T-helper 1 cell treated with Interleukin-12 subunit alpha and Interleukin-12 subunit beta and Interleukin-4 antibody, amounts not matched to agents 30 ng/mL and 1 ng/mL, for 36 hours (primary cell): ENCODE measurements around the gene SLC17A7. TPM values are rescaled to one million over a fixed set of nuclear protein-coding genes. Genes with fewer than 3 reads are reported as not detected.
"Not testable (repeated sequence)": the region's sequence is repeated elsewhere in the genome, so short reads cannot be mapped to it uniquely, and the experiment has no call there.

Source experiments
- intact Hi-C: fragments of 100-400 bp; cut with micrococcal nuclease; formaldehyde crosslinking; loops from one replicate; pipeline ENCODE4 v1.15.1; 2024
- total RNA-seq: library from RNA; stranded (reverse); gene quantifications from 2 replicates; pipeline ENCODE4 v1.2.3, GENCODE V29; 2022

SLC17A7 gene
- total RNA-seq, 1 donor from 2014 or later: 0.07 TPM

DNA sequence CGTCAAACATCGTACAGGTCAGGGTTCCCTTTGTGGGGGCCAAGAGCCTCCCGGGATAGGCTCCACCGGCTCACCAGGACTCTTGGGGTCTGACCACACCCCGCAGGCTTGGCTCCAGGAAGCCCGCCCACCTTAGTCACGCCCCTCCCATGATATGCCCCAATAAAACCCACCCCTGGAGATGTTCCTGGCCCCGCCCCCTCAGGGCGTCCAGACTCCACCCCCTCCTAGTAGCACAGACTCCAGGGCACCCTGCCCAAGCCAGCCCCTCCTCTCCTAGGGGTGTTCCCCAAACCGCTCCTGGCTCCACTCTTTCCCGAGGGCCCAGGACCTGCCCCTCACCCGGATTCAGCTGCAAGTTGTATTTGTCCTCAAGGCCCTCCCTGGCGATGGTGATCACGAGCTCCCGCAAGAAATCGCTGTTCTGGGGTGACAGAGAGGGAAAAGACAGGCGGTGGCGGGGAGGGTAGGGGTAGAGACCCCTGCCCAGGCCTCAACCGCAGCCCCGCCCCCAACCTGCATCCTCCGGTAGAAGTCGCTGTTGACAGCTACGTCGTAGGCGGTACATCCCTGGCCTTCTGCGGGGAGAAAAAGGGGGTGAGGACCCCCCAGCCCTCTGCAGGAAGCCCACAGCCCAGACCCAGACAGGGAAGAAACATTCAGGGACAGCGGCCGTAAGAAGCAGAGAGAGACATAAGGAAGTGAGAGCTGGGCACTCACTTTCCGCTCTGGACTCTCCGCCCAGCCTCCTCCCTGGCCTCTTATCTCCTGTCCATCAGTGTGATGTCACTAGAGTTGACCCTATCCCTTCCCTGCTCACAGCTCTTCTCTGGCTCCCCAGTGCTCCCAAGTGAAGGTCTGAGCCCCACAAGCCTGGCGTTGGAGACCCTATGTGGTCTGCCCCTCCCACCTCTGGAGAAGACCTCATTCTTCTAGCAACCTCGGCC is 6.4 kb upstream of the SLC17A7 start:
- intact Hi-C loops: no loop called here

DNA sequence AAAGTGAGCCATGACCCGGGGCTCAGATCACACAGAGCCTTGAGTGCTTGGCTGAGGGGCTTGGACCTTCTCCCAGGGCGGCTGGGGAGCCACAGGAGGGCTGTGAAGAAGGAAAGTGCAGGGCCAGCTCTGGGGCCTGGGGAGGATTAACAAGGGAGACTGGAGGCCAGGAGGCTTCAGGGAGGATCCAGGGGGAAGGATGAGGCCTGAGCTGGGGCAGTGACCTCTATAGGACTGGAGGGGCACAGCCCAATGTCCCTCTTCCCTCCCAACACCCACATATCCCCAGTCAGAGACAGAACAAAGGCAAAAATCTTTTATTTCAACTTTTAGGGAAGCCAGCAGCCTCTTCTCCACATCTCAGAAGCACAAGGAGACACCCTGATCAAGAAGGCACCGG is 4.7 kb upstream of the SLC17A7 start:
- intact Hi-C loops: no loop called here

DNA sequence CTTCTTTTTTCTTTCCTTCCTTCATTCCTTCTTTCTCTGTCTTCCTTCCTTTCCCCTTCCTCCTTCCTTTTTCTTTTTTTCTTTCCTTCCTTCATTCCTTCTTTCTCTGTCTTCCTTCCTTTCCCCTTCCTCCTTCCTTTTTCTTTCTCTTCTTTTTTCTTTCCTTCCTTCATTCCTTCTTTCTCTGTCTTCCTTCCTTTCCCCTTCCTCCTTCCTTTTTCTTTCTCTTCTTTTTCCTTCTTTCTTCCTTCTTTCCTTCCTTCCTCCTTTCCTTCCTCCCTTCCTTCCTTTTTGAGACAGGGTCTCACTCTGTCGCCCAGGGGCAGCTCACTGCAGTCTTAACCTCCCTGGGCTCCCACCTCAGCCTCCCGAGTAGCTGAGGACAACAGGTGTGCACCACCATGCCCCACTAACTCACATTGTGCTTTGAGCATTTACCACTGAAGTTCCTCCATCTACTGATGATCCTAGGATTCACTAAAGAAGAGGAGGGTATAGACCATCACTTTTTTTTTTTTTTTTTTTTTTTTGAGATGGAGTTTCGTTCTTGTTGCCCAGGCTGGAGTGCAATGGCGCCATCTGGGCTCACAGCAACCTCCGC is 2.9 kb upstream of the SLC17A7 start:
- intact Hi-C loops: not testable (repeated sequence)

DNA sequence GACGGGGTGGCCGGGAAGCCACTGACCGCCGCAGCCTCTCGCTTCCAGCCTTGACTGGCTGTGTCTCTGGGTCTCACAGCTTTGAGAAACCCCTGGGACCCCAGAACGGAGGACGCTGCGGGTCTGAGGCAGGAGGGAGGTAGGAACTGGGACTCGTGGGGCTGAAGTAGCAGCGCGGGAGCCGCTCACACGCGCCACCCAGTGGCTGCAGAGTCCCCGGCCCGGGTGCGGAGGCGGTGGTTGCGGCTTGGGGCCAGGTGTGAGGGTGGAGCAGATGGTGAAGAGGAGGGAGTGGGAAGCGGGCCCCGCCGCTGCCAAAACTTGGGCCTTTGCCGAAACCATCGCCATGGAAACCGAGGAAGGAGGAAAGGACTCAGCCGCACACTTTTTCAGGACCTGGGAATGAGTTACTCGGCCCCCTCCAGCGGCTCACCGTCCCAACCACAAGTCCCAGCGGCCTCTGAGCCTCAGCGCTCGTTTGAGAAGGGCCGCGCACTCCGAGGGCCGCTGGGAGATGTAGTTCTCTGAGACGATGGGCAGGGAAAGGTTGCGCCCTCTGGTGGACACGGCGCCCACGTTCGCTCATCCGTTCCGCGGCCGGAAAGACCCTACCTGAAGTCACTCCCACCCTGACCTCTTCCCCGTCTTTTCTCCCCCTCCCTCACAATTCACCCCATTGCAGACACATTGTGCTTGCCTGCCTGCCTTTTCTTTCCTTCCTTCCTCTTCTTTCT is 2.2 kb upstream of the SLC17A7 start:
- intact Hi-C loops: loop anchor here (1.0 to 2.0 kb wide), 10 partner anchors 8 to 217 kb away; partner anchors contain the start of genes DKKL1, FLT3LG, PIH1D1 and PTH2

DNA sequence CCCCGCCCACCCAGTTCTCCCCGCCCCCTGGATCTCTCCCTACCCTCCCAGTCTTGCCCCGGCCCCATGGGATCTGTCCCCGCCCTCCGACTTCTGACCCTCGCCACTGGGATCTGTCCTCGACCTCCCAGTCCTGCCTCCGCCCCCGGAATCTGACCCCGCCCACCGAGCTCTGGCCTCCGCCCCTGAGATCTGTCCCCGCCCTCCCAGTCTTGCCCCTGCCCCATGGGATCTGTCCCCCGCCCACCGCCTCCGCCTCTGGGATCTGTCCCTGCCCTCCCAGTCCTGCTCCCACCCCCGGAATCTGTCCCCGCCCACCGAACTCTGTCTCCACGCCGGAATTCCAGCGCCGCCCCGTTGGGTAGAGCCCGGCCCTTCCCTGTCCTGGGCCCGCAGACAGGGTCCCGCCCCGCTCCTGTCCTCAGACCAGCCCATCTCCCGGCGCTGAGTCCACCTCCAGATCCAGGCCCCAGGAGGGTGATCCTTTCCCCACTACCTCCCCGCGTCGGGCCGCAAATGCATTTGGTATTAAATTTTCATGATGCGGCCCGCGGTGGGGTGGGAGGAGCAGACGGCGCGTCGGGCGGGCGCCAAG is 1.5 kb upstream of the SLC17A7 start:
- intact Hi-C loops: loop anchor here (1.0 to 2.0 kb wide), 10 partner anchors 8 to 217 kb away; partner anchors contain the start of genes DKKL1, FLT3LG, PIH1D1 and PTH2

DNA sequence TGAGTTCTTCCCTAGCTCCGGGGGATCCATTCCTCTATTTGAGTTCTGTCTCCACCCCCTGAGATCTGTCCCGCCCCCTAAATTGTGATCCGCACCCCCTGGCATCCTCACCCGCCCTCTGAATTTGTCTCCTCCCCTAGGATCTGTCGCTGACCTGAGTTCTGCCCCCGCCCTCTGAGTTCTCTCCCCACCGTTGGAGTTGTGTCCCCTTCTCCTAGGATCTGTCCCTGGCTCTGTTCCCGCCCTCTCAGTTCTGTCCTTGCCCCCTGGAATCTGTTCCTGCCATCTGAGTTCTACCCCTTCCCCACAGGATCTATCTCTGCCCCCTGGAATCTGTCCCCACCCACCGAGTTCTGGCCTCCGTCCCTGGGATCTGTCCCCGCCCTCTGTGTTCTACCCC is 1.0 kb upstream of the SLC17A7 start:
- intact Hi-C loops: loop anchor here (2.0 kb wide), 3 partner anchors 20 to 198 kb away; partner anchors contain the start of genes PTH2, RPS11 and RRAS

DNA sequence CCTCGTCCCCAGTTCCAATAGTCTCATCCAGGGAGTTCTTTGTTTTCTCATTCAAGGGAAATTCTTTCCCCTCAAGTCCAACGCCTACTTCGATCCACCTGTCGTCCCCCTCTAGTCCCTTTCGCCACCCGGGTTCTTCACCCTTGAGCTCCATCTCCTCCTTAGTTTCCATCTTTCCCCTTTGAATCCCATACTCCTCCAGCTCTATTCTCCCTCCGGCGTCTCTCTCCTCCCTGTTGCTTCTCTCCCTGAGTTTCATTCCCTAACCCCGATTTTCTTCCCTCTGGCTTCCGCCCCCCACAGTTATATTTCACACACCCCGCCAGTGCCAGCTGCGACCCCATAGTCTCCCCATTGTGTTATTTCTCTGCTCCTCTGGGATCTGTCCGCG is 628 bp upstream of the SLC17A7 start:
- intact Hi-C loops: loop anchor here (1.0 to 2.0 kb wide), 5 partner anchors 9 to 199 kb away; partner anchors contain the start of genes PTH2, RPS11 and RRAS

- intact Hi-C loops: loop anchor here (1.0 kb wide), 2 partner anchors 7 to 109 kb away; no protein-coding TSS in a partner anchor
Observed at GRCh38 chr19:49440439-49441209, 703 bp downstream of the SLC17A7 start.

DNA sequence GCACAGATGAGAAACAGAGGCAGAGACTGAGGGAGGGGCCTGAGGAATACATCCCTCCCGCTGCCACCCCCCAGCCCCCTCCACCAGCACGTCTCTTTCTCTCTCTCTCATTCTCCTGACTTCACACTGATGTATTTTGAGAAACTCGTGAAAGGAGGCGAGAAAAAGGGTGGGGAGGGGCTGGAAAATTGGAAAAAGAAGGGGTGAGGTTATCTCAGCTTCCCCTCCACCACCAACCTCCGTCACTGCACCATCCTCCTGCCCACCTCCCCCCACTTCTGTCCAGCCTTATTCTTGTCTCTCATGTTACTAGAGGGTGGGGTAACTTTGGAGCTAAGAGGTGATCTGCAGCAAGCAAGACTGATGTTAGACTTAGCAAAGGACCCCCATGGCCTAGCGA is 1.5 kb downstream of the SLC17A7 start:
- intact Hi-C loops: no loop called here

DNA sequence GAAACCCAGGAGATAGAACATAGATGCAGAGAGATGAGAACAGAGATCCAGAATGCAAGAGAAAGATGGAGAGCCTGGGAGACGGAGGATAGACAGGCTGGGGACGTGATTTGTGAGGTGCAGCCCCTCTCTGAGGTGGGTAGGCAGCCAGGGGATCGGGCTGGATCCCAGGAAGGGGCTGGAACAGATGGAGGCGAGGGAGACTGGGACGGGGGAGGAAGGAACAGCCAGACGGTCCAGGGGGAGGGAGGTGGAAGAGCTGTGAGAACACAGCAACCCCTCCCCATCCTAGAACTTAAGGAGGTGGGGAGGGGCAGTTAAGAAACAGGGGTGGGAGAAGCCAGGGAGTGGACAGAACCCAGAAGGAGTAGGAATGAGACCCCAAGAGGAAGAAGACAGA is 3.1 kb downstream of the SLC17A7 start:
- intact Hi-C loops: no loop called here

- intact Hi-C loops: no loop called here
Observed at GRCh38 chr19:49437231-49437630, 4.1 kb downstream of the SLC17A7 start.

DNA sequence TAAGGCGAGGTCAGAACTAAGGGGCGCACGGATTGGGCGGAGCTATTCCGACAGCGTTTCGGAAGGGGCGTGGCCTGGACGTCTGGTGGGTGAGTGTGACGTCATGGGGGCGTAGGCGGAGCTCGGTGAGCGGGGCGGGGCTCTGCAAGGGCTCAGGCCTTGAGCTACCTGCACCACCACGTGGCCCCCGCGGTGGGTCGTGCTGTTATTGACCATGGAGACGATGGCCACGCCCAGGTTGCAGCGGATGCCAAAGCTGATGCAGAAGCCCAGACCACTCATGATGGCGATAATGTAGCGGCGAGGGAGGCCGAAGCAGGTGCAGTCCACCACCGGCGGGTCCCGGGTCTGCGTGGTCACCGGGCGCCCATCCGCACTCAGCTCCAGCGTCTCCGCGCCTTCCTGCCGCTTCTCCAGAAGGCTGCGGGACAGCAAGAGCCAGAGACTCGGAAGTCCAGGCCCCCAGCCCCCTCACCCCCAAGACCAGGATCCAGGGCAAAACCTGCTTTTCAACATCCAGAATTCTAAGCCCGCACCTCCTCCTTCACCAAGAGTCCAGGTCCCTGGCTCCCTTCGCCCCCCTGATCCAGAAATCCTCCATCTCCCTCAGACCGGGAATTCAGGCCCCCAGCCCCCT is 4.8 kb downstream of the SLC17A7 start:
- intact Hi-C loops: no loop called here

- intact Hi-C loops: no loop called here
Observed at GRCh38 chr19:49435670-49436069, 5.7 kb downstream of the SLC17A7 start.

DNA sequence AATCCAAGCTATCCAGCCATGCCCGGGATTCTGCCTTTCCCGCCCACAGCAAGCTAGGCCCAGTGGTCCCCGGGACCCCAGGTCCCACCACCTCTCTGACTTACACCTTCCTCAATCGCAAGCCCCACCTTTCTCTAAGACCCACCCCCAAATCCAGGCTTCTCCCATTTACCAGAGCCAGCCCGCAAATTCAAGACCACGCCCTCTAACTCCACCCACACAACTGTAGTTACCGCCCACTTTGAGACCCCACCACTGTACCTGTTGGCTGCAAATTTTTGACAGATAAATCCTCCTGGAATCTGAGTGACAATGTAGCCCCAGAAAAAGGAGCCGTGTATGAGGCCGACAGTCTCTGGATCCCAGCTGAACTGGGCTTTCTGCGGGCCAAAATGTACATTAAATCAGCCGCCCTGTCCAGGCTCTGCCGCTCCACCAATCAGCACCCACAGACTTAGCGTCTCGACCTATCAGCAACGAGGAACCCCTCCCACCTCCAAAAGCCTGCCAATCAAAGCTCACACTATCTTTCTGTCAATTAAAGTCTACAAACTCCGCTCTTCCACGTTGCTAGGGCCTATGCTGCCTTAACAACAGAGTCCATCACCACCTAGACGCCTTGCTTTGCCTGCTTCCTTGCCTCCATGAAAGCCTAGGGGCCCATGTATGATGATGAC is 6.3 kb downstream of the SLC17A7 start:
- intact Hi-C loops: no loop called here

GRCh38 chr19:49433240-49433901 is 8.0 kb downstream of the SLC17A7 start:
- intact Hi-C loops: loop anchor here (1.0 kb wide), 1 partner anchor 8 kb away; the partner anchor contains the start of gene SLC17A7

- intact Hi-C loops: loop anchor here (1.0 kb wide), 1 partner anchor 9 kb away; the partner anchor contains the start of gene SLC17A7
Observed at GRCh38 chr19:49432141-49433073, 8.9 kb downstream of the SLC17A7 start.

- intact Hi-C loops: no loop called here
Observed at GRCh38 chr19:49431330-49431749, 10.0 kb downstream of the SLC17A7 start.
